ENCODE data around the gene MRPL1.
"Not testable (repeated sequence)": the region's sequence is repeated elsewhere in the genome, so short reads cannot be mapped to it uniquely, and the experiment has no call there.

The MRPL1 gene

GRCh38 chr4:77982900-77983540 is 120.4 kb downstream of the MRPL1 start:
- DNase-seq (ENCODE audit: low read depth): not testable (repeated sequence)

DNA sequence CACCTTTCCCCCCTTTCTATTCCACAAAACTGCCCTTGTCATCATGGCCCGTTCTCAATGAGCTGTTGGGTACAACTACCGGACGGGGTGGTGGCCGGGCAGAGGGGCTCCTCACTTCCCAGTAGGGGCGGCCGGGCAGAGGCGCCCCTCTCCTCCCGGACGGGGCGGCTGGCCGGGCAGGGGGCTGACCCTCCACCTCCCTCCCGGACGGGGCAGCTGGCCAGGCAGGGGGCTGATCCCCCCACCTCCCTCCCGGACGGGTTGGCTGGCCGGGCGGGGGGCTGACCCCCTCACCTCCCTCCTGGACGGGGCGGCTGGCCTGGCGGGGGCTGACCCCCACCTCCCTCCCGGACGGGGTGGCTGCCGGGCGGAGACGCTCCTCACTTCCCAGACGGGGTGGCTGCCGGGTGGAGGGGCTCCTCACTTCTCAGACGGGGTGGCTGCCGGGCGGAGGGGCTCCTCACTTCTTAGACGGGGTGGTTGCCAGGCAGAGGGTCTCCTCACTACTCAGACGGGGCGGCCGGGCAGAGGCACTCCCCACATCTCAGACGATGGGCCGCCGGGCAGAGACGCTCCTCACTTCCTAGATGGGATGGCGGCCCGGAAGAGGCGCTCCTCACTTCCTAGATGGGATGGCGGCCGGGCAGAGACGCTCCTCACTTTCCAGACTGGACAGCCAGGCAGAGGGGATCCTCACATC is 121.1 kb downstream of the MRPL1 start:
- DNase-seq (ENCODE audit: low read depth): not testable (repeated sequence)

DNA sequence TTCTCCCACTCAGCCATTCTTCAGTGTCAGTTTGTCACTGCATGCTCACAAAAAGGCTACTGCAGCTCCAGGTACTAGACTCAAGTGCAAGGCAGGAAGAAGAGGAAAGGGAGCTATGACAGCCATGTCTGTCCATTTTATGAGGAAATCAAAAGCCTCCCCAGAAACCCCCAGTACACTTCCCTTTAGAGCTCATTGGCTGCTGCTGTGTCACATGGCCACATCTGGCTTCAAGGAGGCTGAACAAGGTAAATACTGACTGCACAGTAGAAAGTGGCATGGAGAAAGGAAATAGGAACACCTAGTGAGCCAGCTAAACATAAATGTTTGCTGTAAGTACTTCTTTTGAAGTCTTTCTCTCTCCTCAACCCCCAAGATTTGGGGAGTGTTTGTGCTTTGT is 127.3 kb downstream of the MRPL1 start:
- no peak for DNase-seq (ENCODE audit: low read depth)

- no peak for DNase-seq (ENCODE audit: low read depth)
Measured at GRCh38 chr4:77990456-77990855, 127.8 kb downstream of the MRPL1 start.

DNA sequence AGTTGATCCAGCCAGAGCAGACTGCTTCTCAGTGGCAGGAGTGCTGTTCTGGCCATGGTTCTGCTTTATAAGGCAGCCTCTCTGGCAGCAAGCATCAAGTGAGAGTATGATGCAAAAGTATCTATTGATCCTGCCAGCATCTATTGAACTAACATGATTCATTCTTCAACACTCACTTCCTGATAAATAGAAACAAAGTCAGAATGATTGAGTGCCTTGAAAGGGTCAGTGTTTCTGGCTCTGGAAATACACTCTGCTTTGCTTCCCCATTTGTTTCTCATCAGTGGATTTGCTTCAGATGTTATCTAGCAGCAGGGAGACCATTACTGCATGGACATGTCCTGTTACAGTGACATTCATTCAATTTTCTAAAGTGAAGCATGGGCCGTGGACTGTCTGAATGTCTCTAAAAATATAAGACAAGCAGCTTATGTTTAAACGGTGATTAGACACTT is 128.3 kb downstream of the MRPL1 start:
- DNase-seq (ENCODE audit: low read depth): no peak

GRCh38 chr4:77992581-77992980 is 130.0 kb downstream of the MRPL1 start:
- DNase-seq (ENCODE audit: low read depth): no peak

GRCh38 chr4:77994194-77994721 is 131.6 kb downstream of the MRPL1 start:
- no peak for DNase-seq (ENCODE audit: low read depth)

DNA sequence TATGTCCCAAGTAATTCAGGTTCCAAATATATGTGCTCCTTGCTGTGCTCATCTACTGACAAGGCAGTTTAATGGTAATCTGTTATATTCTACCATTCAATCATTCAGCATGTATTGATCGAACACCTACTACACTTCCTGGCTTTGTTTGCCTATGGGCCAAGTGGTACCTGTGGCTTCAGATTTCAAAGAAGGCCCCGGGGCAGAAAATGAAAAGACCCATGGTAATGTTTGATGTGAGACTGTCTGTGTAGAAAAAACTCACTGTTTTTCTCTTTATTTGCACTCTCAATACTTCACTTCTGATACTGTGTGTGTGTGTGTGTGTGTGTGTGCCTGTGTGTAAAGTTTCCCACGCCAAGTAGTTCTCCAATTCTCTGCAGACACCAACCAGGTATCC is 133.4 kb downstream of the MRPL1 start:
- no peak for DNase-seq (ENCODE audit: low read depth)

DNA sequence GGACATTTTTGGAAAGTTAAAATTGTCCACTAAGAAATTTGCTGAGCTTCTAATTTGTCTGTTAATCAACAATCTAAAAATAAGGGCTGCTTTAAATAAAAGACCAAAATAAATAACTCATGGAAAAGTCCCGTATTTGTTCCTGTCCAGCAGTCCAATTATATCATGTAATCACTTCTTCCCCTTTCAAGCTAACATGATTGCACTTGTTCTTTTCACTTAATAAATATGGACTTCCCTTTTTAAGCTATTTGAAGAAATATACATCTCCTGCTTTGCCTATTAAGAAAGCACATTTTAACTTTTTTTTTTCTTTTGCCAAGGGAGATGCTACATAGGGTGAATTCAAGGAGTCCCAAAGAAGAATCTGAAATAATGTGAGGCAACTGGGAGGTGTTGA is 138.9 kb downstream of the MRPL1 start:
- no peak for DNase-seq (ENCODE audit: low read depth)

- no peak for DNase-seq (ENCODE audit: low read depth)
Measured at GRCh38 chr4:78002260-78002659, 139.6 kb downstream of the MRPL1 start.

All from stimulated activated CD8-positive, alpha-beta memory T cell treated with anti-CD3 and anti-CD28 coated beads, Interleukin-15, amount 100 ng/mL, for 1 hour (primary cell).